K562 (cell line): ENCODE results near the gene EIF3I. TPM values are rescaled to one million over a fixed set of nuclear protein-coding genes. Genes with fewer than 3 reads are reported as not detected.

Experiments used
- ARID1B ChIP-seq: fragments of 450-650 bp; IDR thresholded peaks from 2 replicates; pipeline ENCODE4 v1.6.1; 2016; ENCODE audit warnings: antibody characterized with exemption, mild to moderate bottlenecking, inconsistent platforms
- ATF3 ChIP-seq, 2 experiments: fragments of 450-650 bp in 1 of 2; sonication (generic) in 1 of 2; formaldehyde crosslinking in 1 of 2; IDR thresholded peaks in 1 of 2; conservative IDR thresholded peaks in 1 of 2; 2 replicates each; pipeline versions ENCODE4 v1.6.1 to v1.8.1; 2016 to 2023; ENCODE audit warnings: mild to moderate bottlenecking in 2 of 2, moderate library complexity in 2 of 2, inconsistent platforms in 1 of 2, missing genetic modification reagents in 1 of 2
- CBFA2T3 ChIP-seq: fragments of 450-650 bp; IDR thresholded peaks from 2 replicates; pipeline ENCODE4 v1.6.1; 2017
- CTCF ChIP-seq, 3 experiments: IDR thresholded peaks in 2 of 3; conservative IDR thresholded peaks in 1 of 3; 2 replicates each; pipeline ENCODE4 v1.5.1; 2011 to 2012; ENCODE audit warnings: low read length in 3 of 3, mild to moderate bottlenecking in 3 of 3, control low read depth in 2 of 3, improper control_type of control experiment in 1 of 3, inconsistent platforms in 1 of 3, low read depth in 1 of 3, mixed read lengths in 1 of 3, moderate library complexity in 1 of 3; ENCODE audit not compliant: insufficient read depth in 2 of 3
- EP400 ChIP-seq: fragments of 450-650 bp; IDR thresholded peaks from 2 replicates; pipeline ENCODE4 v1.6.1; 2017; ENCODE audit warnings: antibody characterized with exemption, mild to moderate bottlenecking, moderate library complexity
- ETS2 ChIP-seq: IDR thresholded peaks from 2 replicates; pipeline ENCODE4 v1.6.1; 2016; ENCODE audit warnings: borderline replicate concordance, missing genetic modification characterization, mild to moderate bottlenecking, moderate library complexity, missing compliant biosample characterization; ENCODE audit not compliant: poor library complexity, severe bottlenecking
- FOS ChIP-seq: IDR thresholded peaks from 3 replicates; pipeline ENCODE4 v1.6.1; 2011; ENCODE audit not compliant: insufficient read length; ENCODE audit errors: extremely low read depth
- FOXO4 ChIP-seq: fragments of 450-650 bp; formaldehyde crosslinking; IDR thresholded peaks from 2 replicates; pipeline ENCODE4 v1.4.0; 2020; ENCODE audit warnings: mild to moderate bottlenecking, moderate library complexity
- HMGXB4 ChIP-seq: sonication (generic); formaldehyde crosslinking; IDR thresholded peaks from 2 replicates; pipeline ENCODE4 v1.8.1; 2023; ENCODE audit warnings: mild to moderate bottlenecking, missing genetic modification reagents
- JUN ChIP-seq, 2 experiments: sonication (generic) in 1 of 2; formaldehyde crosslinking in 1 of 2; IDR thresholded peaks; 2 replicates each; pipeline versions ENCODE4 v1.6.1 to v1.8.0; 2012 to 2022; ENCODE audit warnings: borderline replicate concordance in 2 of 2, mild to moderate bottlenecking in 2 of 2, improper control_type of control experiment in 1 of 2, low read depth in 1 of 2, low read length in 1 of 2, missing genetic modification reagents in 1 of 2
- MNT ChIP-seq, 2 experiments: fragments of 450-650 bp; conservative IDR thresholded peaks; 2 replicates each; pipeline ENCODE4 v1.6.1; 2017; ENCODE audit warnings: mild to moderate bottlenecking in 2 of 2, moderate library complexity in 2 of 2
- POLR3G ChIP-seq: IDR thresholded peaks from 2 replicates; pipeline ENCODE4 v1.6.1; 2011; ENCODE audit not compliant: insufficient read length, insufficient replicate concordance; ENCODE audit errors: extremely low read depth
- ZNF224 ChIP-seq: sonication (generic); formaldehyde crosslinking; IDR thresholded peaks from 2 replicates; pipeline ENCODE4 v1.8.0; 2022; ENCODE audit warnings: mild to moderate bottlenecking, missing genetic modification reagents
- ZNF311 ChIP-seq: fragments of 250-450 bp; sonication (Bioruptor Pico); IDR thresholded peaks from 2 replicates; pipeline ENCODE4 v1.4.0; 2020; ENCODE audit warnings: mild to moderate bottlenecking, moderate library complexity
- ZNF740 ChIP-seq, 3 experiments: fragments of 200-800 bp in 1 of 3; sonication (Bioruptor generic) in 1 of 3; sonication (generic) in 1 of 3; formaldehyde crosslinking in 1 of 3; IDR thresholded peaks; 2 replicates each; pipeline versions ENCODE4 v1.6.1 to v1.8.0; 2016 to 2022; ENCODE audit warnings: mild to moderate bottlenecking in 2 of 3, missing compliant biosample characterization in 2 of 3, missing genetic modification characterization in 2 of 3, missing genetic modification reagents in 1 of 3
- ZSCAN29 ChIP-seq: fragments of 450-650 bp; IDR thresholded peaks from 2 replicates; pipeline ENCODE4 v1.6.1; 2017
- polyA plus RNA-seq, 8 experiments: library from polyadenylated mRNA; depleted of rRNA in 4 of 8; stranded (reverse) in 5 of 8; unstranded in 3 of 8; fragments of >200 nt; fragmentation: Nextera tagmentation in 2 of 8; fragmentation: Illumina TruSeq in 1 of 8; extraction: Ambion mirVana in 2 of 8; extraction: Trizol in 1 of 8; gene quantifications; 2 replicates each; pipeline versions ENCODE4 v1.2.1 to v1.2.3, GENCODE V29; 2011 to 2014; ENCODE audit warnings: inconsistent platforms in 1 of 8, missing spikeins in 1 of 8
- total RNA-seq, 7 experiments: library from RNA; depleted of rRNA in 6 of 7; stranded (reverse); fragments of >200 nt in 6 of 7; fragmentation: Illumina TruSeq in 2 of 7; extraction: Trizol in 2 of 7; gene quantifications; 2 replicates each; pipeline versions ENCODE4 v1.2.1 to v1.2.3, GENCODE V29; 2011 to 2021; ENCODE audit warnings: low replicate concordance in 1 of 7

EIF3I gene
- total and polyA plus RNA-seq, 9 of the 15 experiments (the other 6 are each of a cell fraction or from before 2014, with no cell fraction given), result 414 to 1,526 (median 635) TPM

- TF ChIP-seq ZNF740 (CRISPR knock-in tag; IDR thresholded peaks at IDR 0.05) (no peak), ZNF740 (tag; IDR thresholded peaks at IDR 0.05) (no peak), JUN (IDR thresholded peaks at IDR 0.05; ENCODE audit: borderline replicate concordance, low read depth, low read length) (peak; percentile 72), JUN (CRISPR knock-in tag; IDR thresholded peaks at IDR 0.05; ENCODE audit: borderline replicate concordance) (no peak), ETS2 (no peak), ZNF311 (CRISPR knock-in tag) (no peak), ZSCAN29 (no peak), FOXO4 (CRISPR knock-in tag) (no peak), MNT (conservative IDR thresholded peaks at IDR 0.05) (no peak), POLR3G (no peak), FOS (peak; percentile 18), HMGXB4 (CRISPR knock-in tag) (no peak), CTCF (IDR thresholded peaks at IDR 0.05 in 2 of 3, conservative IDR thresholded peaks at IDR 0.05 in 1 of 3; ENCODE audit: insufficient read depth in 2 of 3, low read depth in 1 of 3, low read length in 3 of 3) (0 out of 6 replicates have a peak, but pooled peaks of 1 of the 3 experiments have one; percentile 12), ZNF224 (no peak), CBFA2T3 (peak; percentile 13; the same call in 1 of the 2 replicates), ARID1B (peak; percentile 56), ATF3 (IDR thresholded peaks at IDR 0.05) (peak; percentile 89), ATF3 (CRISPR knock-in tag; conservative IDR thresholded peaks at IDR 0.05) (no peak), EP400 (no peak; the same call in 1 of the 2 replicates)
These were observed 19.0 kb downstream of the EIF3I start (continued) for GRCh38 chr1:32241001-32241763.
